C1 segment of cervical spinal cord (tissue), 14 donors: ENCODE results near the gene LMAN2.

Experiments
- DNase-seq, 14 donors: peaks; one replicate each; lab custom pipeline; 2025; lab: John Stamatoyannopoulos, UW

LMAN2 gene

GRCh38 chr5:177328545-177329231 is 22.8 kb downstream of the LMAN2 start:
- no peak for DNase-seq

GRCh38 chr5:177327539-177328522 is 23.6 kb downstream of the LMAN2 start:
- no peak for DNase-seq

- no peak for DNase-seq
These were observed 25.5 kb downstream of the LMAN2 start for GRCh38 chr5:177325868-177326381.

- peak in 1 of 14 donors; percentile 15 for DNase-seq
These were observed 30.6 kb downstream of the LMAN2 start for GRCh38 chr5:177320879-177321278.

GRCh38 chr5:177319913-177320588 is 31.4 kb downstream of the LMAN2 start:
- DNase-seq: no peak

GRCh38 chr5:177317959-177318377 is 33.5 kb downstream of the LMAN2 start:
- DNase-seq: peak in 5 of 14 donors; percentile 16 to 51 (median 37)

- DNase-seq: no peak
These were observed 35.5 kb downstream of the LMAN2 start for GRCh38 chr5:177316005-177316404.

- DNase-seq: no peak
These were observed 36.1 kb downstream of the LMAN2 start for GRCh38 chr5:177315411-177315810.

- DNase-seq: no peak
These were observed 36.8 kb downstream of the LMAN2 start for GRCh38 chr5:177314376-177315342.

- no peak for DNase-seq
These were observed 37.8 kb downstream of the LMAN2 start for GRCh38 chr5:177313561-177314259.

GRCh38 chr5:177312649-177313181 is 38.8 kb downstream of the LMAN2 start:
- no peak for DNase-seq

GRCh38 chr5:177311723-177312648 is 39.5 kb downstream of the LMAN2 start, which contains the start of gene MXD3:
TSS of gene MXD3 (minus strand) at chr5:177311898. CDS start at chr5:177311830, 68 bp downstream.
- DNase-seq: peak in 13 of 14 donors; percentile 17 to 86 (median 74)

GRCh38 chr5:177311392-177311722 is 40.1 kb downstream of the LMAN2 start:
- DNase-seq: no peak

GRCh38 chr5:177310757-177311391 is 40.6 kb downstream of the LMAN2 start:
- no peak for DNase-seq

GRCh38 chr5:177310332-177310731 is 41.1 kb downstream of the LMAN2 start:
- no peak for DNase-seq

- DNase-seq: peak in 2 of 14 donors; percentile 19 to 36
These were observed 41.9 kb downstream of the LMAN2 start for GRCh38 chr5:177309351-177310191.

- no peak for DNase-seq
These were observed 42.7 kb downstream of the LMAN2 start for GRCh38 chr5:177308740-177309139.
